Nephron progenitor cell (in vitro differentiated cells): ENCODE measurements around the gene AMMECR1.

Source experiments
- DNase-seq: peaks from one replicate; pipeline ENCODE4 v3.0.0; 2021
- H3K27ac Mint-ChIP-seq: 2 replicates; pipeline ENCODE4 v1.8.0; 2021; ENCODE audit warnings: mild to moderate bottlenecking, moderate library complexity, mixed read lengths
- H3K27me3 Mint-ChIP-seq: 2 replicates; pipeline ENCODE4 v1.8.0; 2021; ENCODE audit warnings: mild to moderate bottlenecking, low read depth, mixed read lengths; ENCODE audit not compliant: poor library complexity
- H3K36me3 Mint-ChIP-seq: 2 replicates; pipeline ENCODE4 v1.8.0; 2021; ENCODE audit warnings: low read depth, mixed read lengths
- H3K4me1 Mint-ChIP-seq: 2 replicates; pipeline ENCODE4 v1.8.0; 2021; ENCODE audit warnings: mixed read lengths
- H3K4me3 Mint-ChIP-seq: 2 replicates; pipeline ENCODE4 v1.8.0; 2021; ENCODE audit warnings: mild to moderate bottlenecking, moderate library complexity, mixed read lengths
- H3K9me3 Mint-ChIP-seq: 2 replicates; pipeline ENCODE4 v1.8.0; 2021; ENCODE audit warnings: mild to moderate bottlenecking, moderate library complexity, mixed read lengths
- CTCF ChIP-seq: fragments of 200-600 bp; sonication (generic); IDR thresholded peaks from 2 replicates; pipeline ENCODE4 v1.5.0; 2021; ENCODE audit warnings: antibody characterized with exemption

The AMMECR1 gene

DNA sequence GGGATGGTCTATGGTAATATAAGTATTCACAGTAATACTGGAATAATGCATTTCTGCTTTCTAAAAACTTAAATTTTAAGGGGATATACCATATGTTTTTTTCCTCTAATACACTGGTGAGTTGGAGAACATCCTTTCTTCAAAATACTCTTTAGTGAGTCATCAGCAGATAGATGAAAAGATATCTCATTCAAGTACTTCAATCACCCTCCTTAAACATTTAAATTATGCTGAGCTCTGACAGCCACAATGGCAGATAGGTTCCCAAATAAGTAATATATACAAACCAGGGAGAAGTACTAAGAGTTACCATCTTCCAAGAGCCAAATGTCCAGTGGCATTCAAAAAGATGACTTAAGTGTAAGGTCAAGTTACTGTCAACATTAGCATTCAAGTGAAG is 52.2 kb downstream of the AMMECR1 start:
- no peak for DNase-seq
- H3K4me1 Mint-ChIP-seq = peaks cover 5% of the 10 kb centered on the region
- H3K4me3 Mint-ChIP-seq = no peak overlapping the region
- no peak for TF ChIP-seq CTCF
- no peaks in the 10 kb centered on the region for H3K9me3 Mint-ChIP-seq
- H3K36me3 Mint-ChIP-seq = peaks cover 4% of the 10 kb centered on the region
- no peaks in the 10 kb centered on the region for H3K27me3 Mint-ChIP-seq
- no peak overlapping the region for H3K27ac Mint-ChIP-seq

- Mint-ChIP-seq H3K9me3 (no peaks in the 10 kb centered on the region), H3K36me3 (no peaks in the 10 kb centered on the region), H3K27me3 (no peaks in the 10 kb centered on the region), H3K27ac (peak overlapping the region; percentile 8), H3K4me1 (no peaks in the 10 kb centered on the region), H3K4me3 (no peak overlapping the region)
- TF ChIP-seq CTCF = no peak
- no peak for DNase-seq
Observed at GRCh38 chrX:110259117-110259516, 58.8 kb downstream of the AMMECR1 start.

DNA sequence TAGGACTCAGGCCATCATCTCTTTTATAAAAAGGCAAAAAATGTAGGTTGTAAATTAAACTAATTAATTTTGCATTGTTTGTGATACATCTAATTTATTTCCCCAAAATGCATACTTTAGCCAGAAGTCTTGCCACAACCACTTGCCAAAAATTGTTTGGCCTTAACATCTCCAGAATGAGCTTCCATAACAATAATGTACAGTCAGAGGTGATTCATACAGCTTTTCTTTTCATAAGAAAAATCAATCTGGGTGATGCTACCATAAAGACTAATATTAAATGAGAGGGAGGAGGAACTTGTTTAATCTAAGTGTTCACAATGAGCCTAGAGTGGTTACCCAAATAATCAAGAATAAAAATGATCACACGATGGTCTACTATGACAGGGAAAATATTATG is 59.3 kb downstream of the AMMECR1 start:
- Mint-ChIP-seq H3K9me3 (no peaks in the 10 kb centered on the region), H3K27me3 (no peaks in the 10 kb centered on the region), H3K4me3 (no peak overlapping the region), H3K4me1 (no peaks in the 10 kb centered on the region), H3K36me3 (no peaks in the 10 kb centered on the region), H3K27ac (no peak overlapping the region)
- no peak for TF ChIP-seq CTCF
- DNase-seq = no peak

DNA sequence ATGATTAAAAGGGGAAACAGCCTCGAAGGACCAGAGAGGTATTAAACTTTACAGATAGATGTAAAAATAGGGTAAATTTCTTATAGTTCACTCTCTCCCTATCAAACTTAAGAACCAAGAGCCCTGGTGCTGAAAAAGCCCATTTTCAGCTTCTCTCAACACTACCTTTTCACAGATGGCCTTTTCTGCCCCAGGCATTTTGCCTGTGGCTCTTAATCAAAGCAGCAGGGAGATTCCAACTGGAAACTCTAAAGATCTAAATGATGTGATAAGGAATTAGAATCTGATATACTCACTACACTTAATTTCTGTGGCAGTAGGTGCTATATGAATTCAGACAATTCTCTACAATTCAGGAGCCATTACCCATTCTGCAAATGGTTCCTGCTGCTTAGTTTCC is 60.0 kb downstream of the AMMECR1 start:
- no peaks in the 10 kb centered on the region for H3K27me3 Mint-ChIP-seq
- no peak for DNase-seq
- no peaks in the 10 kb centered on the region for H3K9me3 Mint-ChIP-seq
- H3K27ac Mint-ChIP-seq = no peak overlapping the region
- no peak overlapping the region for H3K4me3 Mint-ChIP-seq
- no peaks in the 10 kb centered on the region for H3K36me3 Mint-ChIP-seq
- no peaks in the 10 kb centered on the region for H3K4me1 Mint-ChIP-seq
- TF ChIP-seq CTCF = no peak

DNA sequence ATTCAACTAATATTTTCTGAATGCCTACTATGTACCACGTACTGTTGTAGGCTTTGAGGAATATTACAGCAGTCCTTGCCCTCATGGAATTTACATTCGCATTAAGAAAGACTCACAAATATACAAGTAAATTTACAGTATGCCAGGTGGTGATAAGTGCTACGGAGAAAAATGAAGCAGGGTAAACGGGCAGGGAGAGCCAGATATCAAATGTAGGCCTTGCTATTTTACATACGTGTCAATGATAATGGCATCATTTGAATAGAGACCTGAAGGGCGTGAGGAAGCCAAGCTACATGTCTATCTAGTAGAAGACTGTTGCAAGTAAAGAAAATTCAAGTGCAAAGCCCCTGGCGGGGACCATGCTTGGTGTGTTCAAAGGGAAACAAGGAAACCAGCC is 65.2 kb downstream of the AMMECR1 start:
- Mint-ChIP-seq H3K27me3 (no peaks in the 10 kb centered on the region), H3K4me1 (no peaks in the 10 kb centered on the region), H3K36me3 (no peaks in the 10 kb centered on the region), H3K4me3 (no peak overlapping the region), H3K9me3 (no peaks in the 10 kb centered on the region), H3K27ac (no peak overlapping the region)
- DNase-seq = no peak
- TF ChIP-seq CTCF = no peak

GRCh38 chrX:110251961-110252360 is 65.9 kb downstream of the AMMECR1 start:
- H3K27ac Mint-ChIP-seq = no peak overlapping the region
- H3K9me3 Mint-ChIP-seq = no peaks in the 10 kb centered on the region
- H3K36me3 Mint-ChIP-seq = no peaks in the 10 kb centered on the region
- no peak overlapping the region for H3K4me3 Mint-ChIP-seq
- H3K4me1 Mint-ChIP-seq = no peaks in the 10 kb centered on the region
- no peaks in the 10 kb centered on the region for H3K27me3 Mint-ChIP-seq
- no peak for DNase-seq
- TF ChIP-seq CTCF = no peak
